ENCODE results near the gene MS4A14.

The MS4A14 gene

GRCh38 chr11:60371386-60371785 lies 24.9 kb upstream of the MS4A14 start:
- Histone ChIP-seq H3K27me3 (replicated peaks in 2 of 5; ENCODE audit: control insufficient read depth in 4 of 5, insufficient read depth in 5 of 5, low read length in 4 of 5) (no peaks in the 10 kb centered on the region), H3K9me3 (ENCODE audit: control extremely low read depth in 1 of 5, control insufficient read depth in 4 of 5, insufficient read depth in 2 of 5, low read depth in 1 of 5, low read length in 4 of 5) (no peaks in the 10 kb centered on the region), H3K36me3 (ENCODE audit: control insufficient read depth in 4 of 4, insufficient read depth in 4 of 4, low read length in 3 of 4) (no peaks in the 10 kb centered on the region), H3K27ac (ENCODE audit: insufficient read depth in 1 of 2, low read depth in 1 of 2, low read length in 2 of 2, poor library complexity in 1 of 2, severe bottlenecking in 2 of 2) (no peak overlapping the region), H3K4me1 (ENCODE audit: control extremely low read depth in 1 of 4, control insufficient read depth in 4 of 4, insufficient read depth in 4 of 4, low read length in 3 of 4) (peaks cover 0 to 14% (median 6%) of the 10 kb centered on the region in 4 experiments), H3K4me3 (ENCODE audit: control insufficient read depth in 1 of 7, extremely low read depth in 1 of 7, insufficient read depth in 4 of 7, low read depth in 2 of 7, low read length in 6 of 7) (no peak overlapping the region)
- CTCF ChIA-PET = interaction anchor here (1.1 to 4.1 kb wide), 2 partner anchors 7 to 27 kb away, joined by 4 to 14 read pairs; no protein-coding TSS in a partner anchor
- WGBS (ENCODE audit: insufficient coverage) = 0% methylated on average over 1 of the region's 3 CpGs
- no peak for DNase-seq
- POLR2A ChIA-PET = no interaction called here

- DNase-seq = no peak
- no peak overlapping the region for H3K4me3 ChIP-seq (ENCODE audit: control insufficient read depth in 1 of 7, extremely low read depth in 1 of 7, insufficient read depth in 4 of 7, low read depth in 2 of 7, low read length in 6 of 7)
- no peaks in the 10 kb centered on the region for H3K9me3 ChIP-seq (ENCODE audit: control extremely low read depth in 1 of 5, control insufficient read depth in 4 of 5, insufficient read depth in 2 of 5, low read depth in 1 of 5, low read length in 4 of 5)
- H3K27me3 ChIP-seq (replicated peaks in 2 of 5; ENCODE audit: control insufficient read depth in 4 of 5, insufficient read depth in 5 of 5, low read length in 4 of 5) = no peaks in the 10 kb centered on the region
- 100% methylated on average over 1 of the region's 1 CpG for WGBS (ENCODE audit: insufficient coverage)
- no peak overlapping the region for H3K27ac ChIP-seq (ENCODE audit: insufficient read depth in 1 of 2, low read depth in 1 of 2, low read length in 2 of 2, poor library complexity in 1 of 2, severe bottlenecking in 2 of 2)
- peaks cover 0 to 18% (median 9%) of the 10 kb centered on the region in 4 experiments for H3K4me1 ChIP-seq (ENCODE audit: control extremely low read depth in 1 of 4, control insufficient read depth in 4 of 4, insufficient read depth in 4 of 4, low read length in 3 of 4)
- no peaks in the 10 kb centered on the region for H3K36me3 ChIP-seq (ENCODE audit: control insufficient read depth in 4 of 4, insufficient read depth in 4 of 4, low read length in 3 of 4)
- POLR2A ChIA-PET = no interaction called here
- CTCF ChIA-PET = interaction anchor here (0.9 to 4.1 kb wide), 3 partner anchors 7 to 38 kb away, joined by 3 to 14 read pairs (median 3); no protein-coding TSS in a partner anchor
These were observed 24.4 kb upstream of the MS4A14 start for GRCh38 chr11:60371854-60372253.

- H3K4me1 ChIP-seq (ENCODE audit: control extremely low read depth in 1 of 4, control insufficient read depth in 4 of 4, insufficient read depth in 4 of 4, low read length in 3 of 4) = peaks cover 2 to 26% (median 19%) of the 10 kb centered on the region in 4 experiments
- CTCF ChIA-PET = interaction anchor here (0.9 to 4.1 kb wide), 3 partner anchors 8 to 39 kb away, joined by 3 to 14 read pairs (median 3); no protein-coding TSS in a partner anchor
- POLR2A ChIA-PET = interaction anchor here (0.6 kb wide), 1 partner anchor 109 kb away, joined by 3 read pairs; no protein-coding TSS in a partner anchor
These were observed 23.5 kb upstream of the MS4A14 start for GRCh38 chr11:60372767-60373166.

GRCh38 chr11:60375316-60375715 lies 20.9 kb upstream of the MS4A14 start:
- no peaks in the 10 kb centered on the region for H3K36me3 ChIP-seq (ENCODE audit: control insufficient read depth in 4 of 4, insufficient read depth in 4 of 4, low read length in 3 of 4)
- CTCF ChIA-PET = no interaction called here
- WGBS (ENCODE audit: insufficient coverage) = 100% methylated on average over 3 of the region's 3 CpGs
- no peak for DNase-seq
- no peak overlapping the region for H3K4me3 ChIP-seq (ENCODE audit: control insufficient read depth in 1 of 7, extremely low read depth in 1 of 7, insufficient read depth in 4 of 7, low read depth in 2 of 7, low read length in 6 of 7)
- no peaks in the 10 kb centered on the region for H3K27me3 ChIP-seq (replicated peaks in 2 of 5; ENCODE audit: control insufficient read depth in 4 of 5, insufficient read depth in 5 of 5, low read length in 4 of 5)
- H3K4me1 ChIP-seq (ENCODE audit: control extremely low read depth in 1 of 4, control insufficient read depth in 4 of 4, insufficient read depth in 4 of 4, low read length in 3 of 4) = peaks cover 12 to 38% (median 32%) of the 10 kb centered on the region in 4 experiments
- H3K27ac ChIP-seq (ENCODE audit: insufficient read depth in 1 of 2, low read depth in 1 of 2, low read length in 2 of 2, poor library complexity in 1 of 2, severe bottlenecking in 2 of 2) = no peak overlapping the region
- POLR2A ChIA-PET = no interaction called here
- no peaks in the 10 kb centered on the region for H3K9me3 ChIP-seq (ENCODE audit: control extremely low read depth in 1 of 5, control insufficient read depth in 4 of 5, insufficient read depth in 2 of 5, low read depth in 1 of 5, low read length in 4 of 5)

More at GRCh38 chr11:60372767-60373166, 23.5 kb upstream of the MS4A14 start:
- Histone ChIP-seq H3K27me3 (replicated peaks in 2 of 5; ENCODE audit: control insufficient read depth in 4 of 5, insufficient read depth in 5 of 5, low read length in 4 of 5) (no peaks in the 10 kb centered on the region), H3K4me3 (ENCODE audit: control insufficient read depth in 1 of 7, extremely low read depth in 1 of 7, insufficient read depth in 4 of 7, low read depth in 2 of 7, low read length in 6 of 7) (no peak overlapping the region), H3K36me3 (ENCODE audit: control insufficient read depth in 4 of 4, insufficient read depth in 4 of 4, low read length in 3 of 4) (no peaks in the 10 kb centered on the region), H3K27ac (ENCODE audit: insufficient read depth in 1 of 2, low read depth in 1 of 2, low read length in 2 of 2, poor library complexity in 1 of 2, severe bottlenecking in 2 of 2) (no peak overlapping the region), H3K9me3 (ENCODE audit: control extremely low read depth in 1 of 5, control insufficient read depth in 4 of 5, insufficient read depth in 2 of 5, low read depth in 1 of 5, low read length in 4 of 5) (no peaks in the 10 kb centered on the region)
- DNase-seq = no peak
- 100% methylated on average over 3 of the region's 3 CpGs for WGBS (ENCODE audit: insufficient coverage)

DNA sequence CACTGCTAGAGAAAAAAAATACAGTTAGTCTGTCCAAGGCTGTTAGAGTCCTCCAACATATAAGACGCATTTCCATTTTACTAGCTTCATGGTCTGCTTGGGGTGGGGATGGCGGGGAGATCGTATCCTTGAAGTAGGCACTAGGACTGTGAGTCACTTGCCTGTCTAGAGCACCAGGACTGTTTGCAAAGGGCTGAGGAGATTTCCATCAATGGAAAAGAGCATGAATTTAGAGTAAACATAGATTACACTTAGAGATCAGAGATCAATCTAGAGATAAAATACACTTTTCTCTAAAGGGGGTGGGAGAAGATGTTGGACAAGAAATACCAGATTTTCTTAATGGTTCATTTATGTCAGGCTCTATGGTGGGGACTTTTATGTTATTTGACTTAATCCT lies 19.7 kb upstream of the MS4A14 start:
- Histone ChIP-seq H3K36me3 (ENCODE audit: control insufficient read depth in 4 of 4, insufficient read depth in 4 of 4, low read length in 3 of 4) (no peaks in the 10 kb centered on the region), H3K27me3 (replicated peaks in 2 of 5; ENCODE audit: control insufficient read depth in 4 of 5, insufficient read depth in 5 of 5, low read length in 4 of 5) (no peaks in the 10 kb centered on the region), H3K27ac (ENCODE audit: insufficient read depth in 1 of 2, low read depth in 1 of 2, low read length in 2 of 2, poor library complexity in 1 of 2, severe bottlenecking in 2 of 2) (no peak overlapping the region), H3K4me1 (ENCODE audit: control extremely low read depth in 1 of 4, control insufficient read depth in 4 of 4, insufficient read depth in 4 of 4, low read length in 3 of 4) (peaks cover 12 to 41% (median 32%) of the 10 kb centered on the region in 4 experiments), H3K9me3 (ENCODE audit: control extremely low read depth in 1 of 5, control insufficient read depth in 4 of 5, insufficient read depth in 2 of 5, low read depth in 1 of 5, low read length in 4 of 5) (no peaks in the 10 kb centered on the region), H3K4me3 (ENCODE audit: control insufficient read depth in 1 of 7, extremely low read depth in 1 of 7, insufficient read depth in 4 of 7, low read depth in 2 of 7, low read length in 6 of 7) (no peak overlapping the region)
- ChIA-PET CTCF (interaction anchor here (1.6 kb wide), 1 partner anchor 13 kb away, joined by 7 read pairs; no protein-coding TSS in a partner anchor), POLR2A (no interaction called here)
- WGBS (ENCODE audit: insufficient coverage) = no CpG with 5 or more reads among the region's 3 CpGs
- peak in 1 of 3 donors; percentile 38 for DNase-seq

- DNase-seq = peak in 2 of 3 donors; percentile 62 to 72
- no peak overlapping the region for H3K27ac ChIP-seq (ENCODE audit: insufficient read depth in 1 of 2, low read depth in 1 of 2, low read length in 2 of 2, poor library complexity in 1 of 2, severe bottlenecking in 2 of 2)
- H3K9me3 ChIP-seq (ENCODE audit: control extremely low read depth in 1 of 5, control insufficient read depth in 4 of 5, insufficient read depth in 2 of 5, low read depth in 1 of 5, low read length in 4 of 5) = no peaks in the 10 kb centered on the region
- peaks cover 12 to 41% (median 32%) of the 10 kb centered on the region in 4 experiments for H3K4me1 ChIP-seq (ENCODE audit: control extremely low read depth in 1 of 4, control insufficient read depth in 4 of 4, insufficient read depth in 4 of 4, low read length in 3 of 4)
- H3K27me3 ChIP-seq (replicated peaks in 2 of 5; ENCODE audit: control insufficient read depth in 4 of 5, insufficient read depth in 5 of 5, low read length in 4 of 5) = no peaks in the 10 kb centered on the region
- no peaks in the 10 kb centered on the region for H3K36me3 ChIP-seq (ENCODE audit: control insufficient read depth in 4 of 4, insufficient read depth in 4 of 4, low read length in 3 of 4)
- H3K4me3 ChIP-seq (ENCODE audit: control insufficient read depth in 1 of 7, extremely low read depth in 1 of 7, insufficient read depth in 4 of 7, low read depth in 2 of 7, low read length in 6 of 7) = peak overlapping the region in 2 of 7 experiments; percentile 26 to 36
- CTCF ChIA-PET = interaction anchor here (0.9 to 2.0 kb wide), 4 partner anchors 8 to 29 kb away, joined by 3 to 9 read pairs (median 6); no protein-coding TSS in a partner anchor
- POLR2A ChIA-PET = interaction anchor here (0.6 kb wide), 1 partner anchor 89 kb away, joined by 3 read pairs; no protein-coding TSS in a partner anchor
- 88% methylated on average over 1 of the region's 2 CpGs for WGBS (ENCODE audit: insufficient coverage)
These were observed 18.7 kb upstream of the MS4A14 start for GRCh38 chr11:60377401-60378136.

- ChIA-PET POLR2A (no interaction called here), CTCF (interaction anchor here (0.8 to 2.0 kb wide), 6 partner anchors 9 to 239 kb away, joined by 3 to 9 read pairs (median 4); no protein-coding TSS in a partner anchor)
- Histone ChIP-seq H3K27me3 (replicated peaks in 2 of 5; ENCODE audit: control insufficient read depth in 4 of 5, insufficient read depth in 5 of 5, low read length in 4 of 5) (no peaks in the 10 kb centered on the region), H3K4me1 (ENCODE audit: control extremely low read depth in 1 of 4, control insufficient read depth in 4 of 4, insufficient read depth in 4 of 4, low read length in 3 of 4) (peaks cover 12 to 41% (median 32%) of the 10 kb centered on the region in 4 experiments), H3K36me3 (ENCODE audit: control insufficient read depth in 4 of 4, insufficient read depth in 4 of 4, low read length in 3 of 4) (no peaks in the 10 kb centered on the region), H3K9me3 (ENCODE audit: control extremely low read depth in 1 of 5, control insufficient read depth in 4 of 5, insufficient read depth in 2 of 5, low read depth in 1 of 5, low read length in 4 of 5) (no peaks in the 10 kb centered on the region), H3K27ac (ENCODE audit: insufficient read depth in 1 of 2, low read depth in 1 of 2, low read length in 2 of 2, poor library complexity in 1 of 2, severe bottlenecking in 2 of 2) (peak within 1 kb of the TSS in 1 of 2 experiments; percentile 63), H3K4me3 (ENCODE audit: control insufficient read depth in 1 of 7, extremely low read depth in 1 of 7, insufficient read depth in 4 of 7, low read depth in 2 of 7, low read length in 6 of 7) (peak within 1 kb of the TSS in 6 of 7 experiments; percentile 3 to 70 (median 51))
- peak; percentile 67 to 95 (median 91) for DNase-seq
- WGBS (ENCODE audit: insufficient coverage) = 0% methylated on average over 2 of the region's 3 CpGs
These were observed 17.9 kb upstream of the MS4A14 start, which contains the start of gene MS4A7 for GRCh38 chr11:60378354-60378753. Gene MS4A7 (plus strand): TSS chr11:60378532. CDS start chr11:60383142, 4,610 bp downstream.
